ENCODE measurements around the gene DNAH11.
"Not testable (repeated sequence)": the region's sequence is repeated elsewhere in the genome, so short reads cannot be mapped to it uniquely, and the experiment has no call there.

DNAH11 gene

GRCh38 chr7:21898265-21898930, 355.6 kb downstream of the DNAH11 start:
- peak; percentile 51 for DNase-seq

GRCh38 chr7:21902240-21902639, 359.4 kb downstream of the DNAH11 start:
- no peak for DNase-seq

- DNase-seq: no peak
Measured at GRCh38 chr7:21903020-21903786, 360.4 kb downstream of the DNAH11 start.

GRCh38 chr7:21908746-21909145, 365.9 kb downstream of the DNAH11 start:
- DNase-seq: no peak

GRCh38 chr7:21910253-21910652, 367.4 kb downstream of the DNAH11 start:
- no peak for DNase-seq

- no peak for DNase-seq
Measured at GRCh38 chr7:21911341-21911875, 368.6 kb downstream of the DNAH11 start.

- no peak for DNase-seq
Measured at GRCh38 chr7:21912305-21912704, 369.5 kb downstream of the DNAH11 start.

- no peak for DNase-seq
Measured at GRCh38 chr7:21912931-21913780, 370.3 kb downstream of the DNAH11 start.

GRCh38 chr7:21914671-21915070, 371.8 kb downstream of the DNAH11 start:
- DNase-seq: no peak

GRCh38 chr7:21915140-21915539, 372.3 kb downstream of the DNAH11 start:
- DNase-seq: no peak

GRCh38 chr7:21916176-21916575, 373.3 kb downstream of the DNAH11 start:
- no peak for DNase-seq

- no peak for DNase-seq
Measured at GRCh38 chr7:21916629-21917028, 373.8 kb downstream of the DNAH11 start.

GRCh38 chr7:21918216-21918615, 375.4 kb downstream of the DNAH11 start:
- no peak for DNase-seq

GRCh38 chr7:21920936-21921335, 378.1 kb downstream of the DNAH11 start:
- DNase-seq: no peak

GRCh38 chr7:21922605-21923004, 379.8 kb downstream of the DNAH11 start:
- no peak for DNase-seq

- no peak for DNase-seq
Measured at GRCh38 chr7:21923658-21924057, 380.8 kb downstream of the DNAH11 start.

GRCh38 chr7:21926448-21926847, 383.6 kb downstream of the DNAH11 start:
- no peak for DNase-seq

GRCh38 chr7:21927693-21928092, 384.9 kb downstream of the DNAH11 start:
- no peak for DNase-seq

GRCh38 chr7:21933293-21933692, 390.5 kb downstream of the DNAH11 start:
- DNase-seq: not testable (repeated sequence)

- DNase-seq: no peak
Measured at GRCh38 chr7:21934808-21935207, 392.0 kb downstream of the DNAH11 start.

- no peak for DNase-seq
Measured at GRCh38 chr7:21938463-21938862, 395.6 kb downstream of the DNAH11 start.

GRCh38 chr7:21939136-21939857, 396.5 kb downstream of the DNAH11 start:
- DNase-seq: no peak

Data from CD4-positive, alpha-beta T cell treated with Interleukin-17A for 1 hour (primary cell).